ENCODE results near the gene ZNF385B. TPM values are rescaled to one million over a fixed set of nuclear protein-coding genes. Genes with fewer than 3 reads are reported as not detected.

Gene ZNF385B
- total and polyA plus RNA-seq, 11 donors = 0.07 to 12.2 (median 2.3) TPM

GRCh38 chr2:179518830-179519229 is 342.6 kb downstream of the ZNF385B start:
- TF ChIP-seq CTCF (IDR thresholded peaks at IDR 0.05) = no peak
- TF ChIP-seq POLR2A (IDR thresholded peaks at IDR 0.05) = no peak
- H3K36me3 ChIP-seq = no peaks in the 10 kb centered on the region
- intact Hi-C loops (cut with DNase I) = no loop called here
- no peak overlapping the region for H3K4me3 ChIP-seq
- no peak for DNase-seq
- no peaks in the 10 kb centered on the region for H3K4me1 ChIP-seq
- no peaks in the 10 kb centered on the region for H3K27me3 ChIP-seq
- no peak for ATAC-seq
- H3K9me3 ChIP-seq = peaks cover 0 to 7% (median 0%) of the 10 kb centered on the region in 12 donors
- no peak overlapping the region for H3K27ac ChIP-seq
- 77 to 86% (median 80%) methylated on average over 4 of the region's 4 CpGs for WGBS, 4 donors

- intact Hi-C loops (cut with DNase I) = no loop called here
- H3K9me3 ChIP-seq = peaks cover 0 to 7% (median 0%) of the 10 kb centered on the region in 12 donors
- no peaks in the 10 kb centered on the region for H3K27me3 ChIP-seq
- no peak for ATAC-seq
- no peak for DNase-seq
- H3K4me1 ChIP-seq = no peaks in the 10 kb centered on the region
- 72 to 84% (median 81%) methylated on average over 1 of the region's 1 CpG for WGBS, 4 donors
- no peak overlapping the region for H3K27ac ChIP-seq
- H3K4me3 ChIP-seq = no peak overlapping the region
- H3K36me3 ChIP-seq = no peaks in the 10 kb centered on the region
- no peak for TF ChIP-seq POLR2A (IDR thresholded peaks at IDR 0.05)
- no peak for TF ChIP-seq CTCF (IDR thresholded peaks at IDR 0.05)
Measured at GRCh38 chr2:179513181-179513580, 348.2 kb downstream of the ZNF385B start.

GRCh38 chr2:179512281-179513035 is 349.0 kb downstream of the ZNF385B start:
- Histone ChIP-seq H3K36me3 (no peaks in the 10 kb centered on the region), H3K4me1 (no peaks in the 10 kb centered on the region), H3K4me3 (no peak overlapping the region), H3K27me3 (no peaks in the 10 kb centered on the region), H3K9me3 (peaks cover 0 to 7% (median 0%) of the 10 kb centered on the region in 12 donors), H3K27ac (no peak overlapping the region)
- TF ChIP-seq CTCF (IDR thresholded peaks at IDR 0.05) (no peak), POLR2A (IDR thresholded peaks at IDR 0.05) (no peak)
- no peak for DNase-seq
- intact Hi-C loops (cut with DNase I) = no loop called here
- WGBS, 4 donors = 85 to 91% (median 86%) methylated on average over 1 of the region's 1 CpG
- no peak for ATAC-seq

GRCh38 chr2:179511105-179511789 is 350.2 kb downstream of the ZNF385B start:
- intact Hi-C loops (cut with DNase I) = loop anchor here in 1 of 10 donors (1.0 kb wide), 1 partner anchor 14 kb away; no protein-coding TSS in a partner anchor
- Histone ChIP-seq H3K4me1 (no peaks in the 10 kb centered on the region), H3K27me3 (no peaks in the 10 kb centered on the region), H3K27ac (no peak overlapping the region), H3K9me3 (peaks cover 0 to 7% (median 0%) of the 10 kb centered on the region in 12 donors), H3K36me3 (no peaks in the 10 kb centered on the region), H3K4me3 (no peak overlapping the region)
- no peak for ATAC-seq
- DNase-seq = no peak
- WGBS, 4 donors = 59 to 75% (median 64%) methylated on average over 4 of the region's 4 CpGs
- TF ChIP-seq POLR2A (IDR thresholded peaks at IDR 0.05) (no peak), CTCF (IDR thresholded peaks at IDR 0.05) (no peak)

Data from heart left ventricle (tissue), 16 donors.